Limb (tissue), 2 donors: ENCODE data around the gene RDH16.
"Not testable (repeated sequence)": the region's sequence is repeated elsewhere in the genome, so short reads cannot be mapped to it uniquely, and the experiment has no call there.

ENCODE experiments used
- DNase-seq, 2 donors: peaks; one replicate each; pipeline ENCODE4 v3.0.0-alpha.2; 2016; ENCODE audit errors: extremely low spot score in 2 of 2

The RDH16 gene

GRCh38 chr12:56989861-56990610, 32.6 kb upstream of the RDH16 start:
- DNase-seq: no peak

GRCh38 chr12:56988207-56988739, 30.9 kb upstream of the RDH16 start:
- DNase-seq: no peak

GRCh38 chr12:56987551-56988053, 30.2 kb upstream of the RDH16 start:
- DNase-seq: peak; percentile 81 to 85

- DNase-seq: no peak
These were observed 29.6 kb upstream of the RDH16 start for GRCh38 chr12:56987011-56987410.

GRCh38 chr12:56985714-56986113, 28.3 kb upstream of the RDH16 start:
- not testable (repeated sequence) for DNase-seq

GRCh38 chr12:56983386-56983785, 26.0 kb upstream of the RDH16 start:
- DNase-seq: no peak

- not testable (repeated sequence) for DNase-seq
These were observed 25.3 kb upstream of the RDH16 start for GRCh38 chr12:56982578-56983236.

GRCh38 chr12:56980941-56981530, 23.6 kb upstream of the RDH16 start:
- no peak for DNase-seq

- DNase-seq: no peak
These were observed 22.9 kb upstream of the RDH16 start for GRCh38 chr12:56980268-56980667.

- DNase-seq: no peak
These were observed 22.2 kb upstream of the RDH16 start for GRCh38 chr12:56979628-56980027.

GRCh38 chr12:56978397-56979138, 21.2 kb upstream of the RDH16 start:
- no peak for DNase-seq

GRCh38 chr12:56977361-56977760, 20.0 kb upstream of the RDH16 start:
- not testable (repeated sequence) for DNase-seq

- not testable (repeated sequence) for DNase-seq
These were observed 16.8 kb upstream of the RDH16 start for GRCh38 chr12:56974224-56974623.

GRCh38 chr12:56968910-56969309, 11.5 kb upstream of the RDH16 start:
- DNase-seq: not testable (repeated sequence)

GRCh38 chr12:56965997-56966642, 8.7 kb upstream of the RDH16 start:
- DNase-seq: not testable (repeated sequence)

- not testable (repeated sequence) for DNase-seq
These were observed 7.7 kb upstream of the RDH16 start for GRCh38 chr12:56965124-56965523.

- DNase-seq: not testable (repeated sequence)
These were observed 6.1 kb upstream of the RDH16 start for GRCh38 chr12:56963557-56963956.

- not testable (repeated sequence) for DNase-seq
These were observed 4.8 kb upstream of the RDH16 start for GRCh38 chr12:56962247-56962646.

GRCh38 chr12:56958422-56958821, 1.0 kb upstream of the RDH16 start:
- no peak for DNase-seq

GRCh38 chr12:56955631-56956256, 1.7 kb downstream of the RDH16 start:
- DNase-seq: no peak
